GM21360 (cell line): Measurements from ENCODE around the gene CCDC14.

ENCODE experiments used
- ATAC-seq: cut with Tn5 transposase; IDR thresholded peaks from one replicate; pipeline ENCODE4 v1.9.1; 2021; ENCODE audit warnings: mild to moderate bottlenecking, moderate library complexity; ENCODE audit not compliant: unreplicated experiment

CCDC14 gene

DNA sequence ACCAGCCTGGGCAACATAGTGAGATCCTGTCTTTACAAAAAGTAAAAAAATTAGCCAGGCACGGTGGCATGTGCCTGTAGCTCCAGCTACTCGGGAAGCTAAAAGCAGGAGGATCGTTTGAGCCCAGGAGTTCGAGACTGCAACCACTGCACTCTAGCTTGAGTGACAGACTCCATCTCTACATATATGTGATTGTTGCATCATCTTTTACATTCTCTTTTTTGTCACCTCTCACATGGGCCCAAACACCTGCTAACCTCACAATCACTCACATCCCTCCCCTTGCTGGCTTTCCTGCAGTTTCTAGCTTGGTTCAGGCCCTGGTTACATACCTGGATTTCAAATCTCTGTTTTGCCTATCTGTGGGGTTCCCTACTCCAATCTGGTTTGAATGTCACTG, 96.3 kb downstream of the CCDC14 start:
- no peak for ATAC-seq
